GM19438 (cell line): Measurements from ENCODE around the gene ZCCHC24.
"Not testable (repeated sequence)": the region's sequence is repeated elsewhere in the genome, so short reads cannot be mapped to it uniquely, and the experiment has no call there.

Experiments
- ATAC-seq: cut with Tn5 transposase; IDR thresholded peaks from one replicate; pipeline ENCODE4 v1.9.1; 2021; ENCODE audit warnings: low read depth; ENCODE audit not compliant: unreplicated experiment

Gene ZCCHC24

GRCh38 chr10:79447911-79448731, 2.7 kb upstream of the ZCCHC24 start:
- ATAC-seq, result no peak

GRCh38 chr10:79447249-79447648, 1.8 kb upstream of the ZCCHC24 start:
- not testable (repeated sequence) for ATAC-seq

- ATAC-seq, result no peak
These were observed 1.3 kb upstream of the ZCCHC24 start for GRCh38 chr10:79446758-79447084.

GRCh38 chr10:79445977-79446757, 743 bp upstream of the ZCCHC24 start:
- ATAC-seq, result peak; percentile 5

- peak; percentile 30 for ATAC-seq
These were observed 965 bp downstream of the ZCCHC24 start for GRCh38 chr10:79444199-79445119.

GRCh38 chr10:79443338-79444198, 1.9 kb downstream of the ZCCHC24 start:
- ATAC-seq, result no peak

GRCh38 chr10:79442171-79443040, 3.0 kb downstream of the ZCCHC24 start:
- ATAC-seq, result no peak

GRCh38 chr10:79441433-79441832, 4.0 kb downstream of the ZCCHC24 start:
- no peak for ATAC-seq

- ATAC-seq, result no peak
These were observed 5.1 kb downstream of the ZCCHC24 start for GRCh38 chr10:79440281-79440680.

- no peak for ATAC-seq
These were observed 6.7 kb downstream of the ZCCHC24 start for GRCh38 chr10:79438699-79439085.

- no peak for ATAC-seq
These were observed 7.3 kb downstream of the ZCCHC24 start for GRCh38 chr10:79438021-79438698.

GRCh38 chr10:79437111-79437814, 8.2 kb downstream of the ZCCHC24 start:
- ATAC-seq, result no peak

- ATAC-seq, result no peak
These were observed 8.6 kb downstream of the ZCCHC24 start for GRCh38 chr10:79436850-79437103.

- no peak for ATAC-seq
These were observed 9.2 kb downstream of the ZCCHC24 start for GRCh38 chr10:79436066-79436849.

- no peak for ATAC-seq
These were observed 10.0 kb downstream of the ZCCHC24 start for GRCh38 chr10:79435271-79436065.

GRCh38 chr10:79434821-79435251, 10.6 kb downstream of the ZCCHC24 start:
- no peak for ATAC-seq
